Panc1 (cell line): Measurements from ENCODE around the gene ARPIN.

Experiments
- CTCF ChIP-seq: fragments of 450-650 bp; IDR thresholded peaks from 2 replicates; pipeline ENCODE4 v1.5.1; 2017; ENCODE audit warnings: mild to moderate bottlenecking
- POLR2AphosphoS5 ChIP-seq: IDR thresholded peaks from 2 replicates; pipeline ENCODE4 v1.6.1; 2012; ENCODE audit warnings: mild to moderate bottlenecking, low read depth, low read length, moderate library complexity
- REST ChIP-seq, 2 experiments: IDR thresholded peaks; 2 replicates each; pipeline ENCODE4 v1.6.1; 2011 to 2012; ENCODE audit warnings: low read depth in 2 of 2, control low read depth in 1 of 2, low read length in 1 of 2, mild to moderate bottlenecking in 1 of 2, moderate library complexity in 1 of 2; ENCODE audit not compliant: insufficient read depth in 1 of 2

GRCh38 chr15:89893027-89893426 is 19.7 kb downstream of the ARPIN start:
- no peak for TF ChIP-seq CTCF
- TF ChIP-seq POLR2AphosphoS5: no peak
- TF ChIP-seq REST (IDR thresholded peaks at IDR 0.05; ENCODE audit: insufficient read depth in 1 of 2, low read depth in 2 of 2, low read length in 1 of 2): no peak
